Transverse colon (tissue), 4 donors: ENCODE results near the gene BANF2. TPM values are rescaled to one million over a fixed set of nuclear protein-coding genes. Genes with fewer than 3 reads are reported as not detected.

ENCODE experiments used
- DNase-seq: peaks from one replicate; pipeline ENCODE4 v3.0.0-alpha.2; 2019
- H3K27ac ChIP-seq, 4 donors: fragments of 200-600 bp; sonication (generic); 2 replicates each; pipeline ENCODE4 v1.5.1; 2016 to 2018; ENCODE audit warnings: inconsistent platforms in 4 of 4
- H3K27me3 ChIP-seq: fragments of 200-600 bp; sonication (generic); 2 replicates; pipeline ENCODE4 v1.5.1; 2017; ENCODE audit warnings: inconsistent platforms
- H3K36me3 ChIP-seq, 4 donors: fragments of 200-600 bp; sonication (generic); 2 replicates each; pipeline ENCODE4 v1.5.1; 2017 to 2019; ENCODE audit warnings: inconsistent platforms in 4 of 4
- H3K4me1 ChIP-seq, 4 donors: fragments of 200-600 bp; sonication (generic); 2 replicates each; pipeline ENCODE4 v1.5.1; 2017 to 2020; ENCODE audit warnings: inconsistent platforms in 4 of 4
- H3K4me3 ChIP-seq, 4 donors: fragments of 200-600 bp; sonication (generic); 1 replicate in 1 of 4; 2 replicates in 3 of 4; pipeline versions ENCODE4 v1.5.1 to v1.6.1; 2017 to 2019; ENCODE audit warnings: inconsistent platforms in 4 of 4
- H3K9me3 ChIP-seq, 2 donors: fragments of 200-600 bp; sonication (generic); 2 replicates each; pipeline ENCODE4 v1.5.1; 2017 to 2019; ENCODE audit warnings: inconsistent platforms in 2 of 2
- EP300 ChIP-seq: sonication (generic); formaldehyde crosslinking; IDR thresholded peaks from one replicate; pipeline ENCODE4 v1.6.1; 2017; ENCODE audit warnings: antibody characterized with exemption, low read depth
- POLR2A ChIP-seq: fragments of 450-650 bp; IDR thresholded peaks from one replicate; pipeline ENCODE4 v1.6.1; 2016; ENCODE audit warnings: antibody characterized with exemption, mild to moderate bottlenecking, moderate library complexity
- POLR2AphosphoS5 ChIP-seq, 3 donors: sonication (generic); formaldehyde crosslinking; IDR thresholded peaks; one replicate each; pipeline ENCODE4 v1.6.1; 2016; ENCODE audit warnings: antibody characterized with exemption in 3 of 3
- WGBS, 2 donors: methylation state at CpG; one replicate each; pipeline ENCODE4 v1.1.5; 2018; ENCODE audit warnings: low coverage in 1 of 2; 5-methylcytosine and 5-hydroxymethylcytosine counted together
- in situ Hi-C, 4 donors: fragments of 200-750 bp; cut with MboI; loops; one replicate each; pipeline versions ENCODE4 v1.15.0 to v1.15.1; 2017; ENCODE audit warnings: low sequenced_read_pairs in 3 of 4, low pct_ligation_motif_present in 1 of 4, low pct_unique_long_range_greater_than_20kb in 1 of 4
- intact Hi-C: fragments of 100-400 bp; cut with DNase I; formaldehyde crosslinking; loops from one replicate; pipeline ENCODE4 v1.15.1; 2023; ENCODE audit warnings: low total_unique reads
- total RNA-seq, 4 donors: library from RNA; depleted of rRNA; stranded (reverse); fragments of >200 nt; gene quantifications; one replicate each; pipeline ENCODE4 v1.1.0, GENCODE V29; 2016
- TF ChIP-seq, protein P1 (sequence below), 5 experiments: fragments of 200-600 bp in 3 of 5; fragments of 450-650 bp in 2 of 5; sonication (generic) in 3 of 5; IDR thresholded peaks; 1 replicate in 2 of 5; 2 replicates in 3 of 5; pipeline ENCODE4 v1.5.1; 2016 to 2017; ENCODE audit warnings: antibody characterized with exemption in 5 of 5, inconsistent platforms in 3 of 5, mild to moderate bottlenecking in 2 of 5, moderate library complexity in 1 of 5

BANF2 gene
- total RNA-seq, 4 donors from 2014 or later, result not detected

DNA sequence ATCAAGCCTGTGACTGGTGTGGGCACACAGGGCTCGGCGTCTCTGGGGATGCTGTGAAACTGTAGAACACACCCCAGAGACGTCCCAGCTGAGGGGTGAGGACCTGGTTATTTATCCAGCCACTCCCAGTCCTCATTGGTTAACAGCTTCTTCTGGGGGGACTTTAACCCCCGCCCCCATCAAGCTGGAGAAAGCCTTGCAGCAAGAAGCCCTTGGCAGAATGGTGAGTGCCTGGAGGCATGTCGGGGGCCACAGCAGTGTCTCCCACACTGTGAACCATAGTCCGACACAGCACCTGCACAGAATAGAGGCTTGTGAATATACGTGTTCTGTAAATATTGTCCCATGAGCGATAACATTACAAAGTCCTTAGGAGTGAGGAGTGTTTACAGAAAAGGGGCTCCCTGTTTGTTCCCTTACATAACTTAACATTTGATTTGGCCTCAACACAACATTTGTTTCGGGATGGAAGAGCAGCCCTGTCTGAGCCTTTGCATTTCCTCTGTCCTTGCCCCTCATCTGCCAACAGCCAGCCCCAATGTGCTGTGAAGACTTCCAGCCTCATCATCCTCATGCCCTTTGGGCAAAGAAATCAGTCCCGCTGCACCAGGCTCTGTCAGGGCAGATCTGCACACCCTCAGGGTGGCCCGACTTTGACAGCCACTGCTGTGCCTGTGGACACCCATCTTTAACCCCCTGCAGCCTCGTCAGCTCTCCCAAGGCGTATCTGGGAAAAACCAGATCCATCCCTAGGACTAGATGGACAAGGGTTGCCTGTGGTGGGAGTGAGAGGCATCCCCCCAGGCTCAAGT is 15.5 kb upstream of the BANF2 start:
- peak overlapping the region in 3 of 4 donors; percentile 4 to 97 (median 29) for H3K27ac ChIP-seq
- peak; percentile 41 for DNase-seq
- H3K27me3 ChIP-seq, result no peaks in the 10 kb centered on the region
- peaks cover 11 to 38% (median 31%) of the 10 kb centered on the region in 4 donors for H3K4me1 ChIP-seq
- no peaks in the 10 kb centered on the region for H3K9me3 ChIP-seq
- in situ Hi-C loops (loop anchor here in 2 of 4 donors (10.0 to 25.0 kb wide), 2 partner anchors 203 to 221 kb away; no protein-coding TSS in a partner anchor), intact Hi-C loops (loop anchor here (5.0 kb wide), 1 partner anchor 213 kb away; no protein-coding TSS in a partner anchor)
- 25 to 66% methylated on average over 2 to 13 of the region's 13 CpGs for WGBS, 2 donors
- TF ChIP-seq EP300 (no peak), POLR2AphosphoS5 (IDR thresholded peaks at IDR 0.05) (no peak), POLR2A (no peak)
- TF ChIP-seq, protein P1, sequence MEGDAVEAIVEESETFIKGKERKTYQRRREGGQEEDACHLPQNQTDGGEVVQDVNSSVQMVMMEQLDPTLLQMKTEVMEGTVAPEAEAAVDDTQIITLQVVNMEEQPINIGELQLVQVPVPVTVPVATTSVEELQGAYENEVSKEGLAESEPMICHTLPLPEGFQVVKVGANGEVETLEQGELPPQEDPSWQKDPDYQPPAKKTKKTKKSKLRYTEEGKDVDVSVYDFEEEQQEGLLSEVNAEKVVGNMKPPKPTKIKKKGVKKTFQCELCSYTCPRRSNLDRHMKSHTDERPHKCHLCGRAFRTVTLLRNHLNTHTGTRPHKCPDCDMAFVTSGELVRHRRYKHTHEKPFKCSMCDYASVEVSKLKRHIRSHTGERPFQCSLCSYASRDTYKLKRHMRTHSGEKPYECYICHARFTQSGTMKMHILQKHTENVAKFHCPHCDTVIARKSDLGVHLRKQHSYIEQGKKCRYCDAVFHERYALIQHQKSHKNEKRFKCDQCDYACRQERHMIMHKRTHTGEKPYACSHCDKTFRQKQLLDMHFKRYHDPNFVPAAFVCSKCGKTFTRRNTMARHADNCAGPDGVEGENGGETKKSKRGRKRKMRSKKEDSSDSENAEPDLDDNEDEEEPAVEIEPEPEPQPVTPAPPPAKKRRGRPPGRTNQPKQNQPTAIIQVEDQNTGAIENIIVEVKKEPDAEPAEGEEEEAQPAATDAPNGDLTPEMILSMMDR (IDR thresholded peaks at IDR 0.05), result no peak
- no peaks in the 10 kb centered on the region for H3K36me3 ChIP-seq
- H3K4me3 ChIP-seq, result no peak overlapping the region

DNA sequence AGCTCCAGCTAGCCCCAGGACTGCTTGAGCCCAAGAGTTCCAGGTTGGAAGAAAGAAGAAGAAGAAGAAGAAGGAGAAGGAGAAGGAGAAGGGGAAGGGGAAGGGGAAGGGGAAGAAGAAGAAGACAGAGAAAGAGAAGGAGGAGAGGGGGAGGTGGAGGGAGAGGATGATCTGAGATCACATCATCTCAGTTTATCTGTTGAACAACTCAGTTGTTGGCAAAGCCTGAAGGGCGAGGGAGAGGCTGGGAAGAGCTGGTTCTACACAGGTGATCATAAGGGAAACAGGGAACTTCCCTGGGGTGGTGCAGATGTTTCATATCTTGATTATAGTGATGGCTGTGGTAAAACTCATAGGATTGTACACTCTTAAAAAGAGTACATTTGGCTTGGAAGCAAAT is 14.6 kb upstream of the BANF2 start:
- H3K27ac ChIP-seq, result peak overlapping the region in 1 of 4 donors; percentile 97
- TF ChIP-seq POLR2A (no peak), EP300 (no peak), POLR2AphosphoS5 (IDR thresholded peaks at IDR 0.05) (no peak)
- TF ChIP-seq, protein P1 (IDR thresholded peaks at IDR 0.05), result no peak
- peaks cover 4 to 29% (median 23%) of the 10 kb centered on the region in 4 donors for H3K4me1 ChIP-seq
- in situ Hi-C loops, result loop anchor here in 2 of 4 donors (10.0 to 25.0 kb wide), 2 partner anchors 202 to 220 kb away; no protein-coding TSS in a partner anchor
- no peaks in the 10 kb centered on the region for H3K36me3 ChIP-seq
- no peak for DNase-seq
- no peak overlapping the region for H3K4me3 ChIP-seq
- 44 to 71% methylated on average over 1 of the region's 1 CpG for WGBS, 2 donors
- H3K27me3 ChIP-seq, result no peaks in the 10 kb centered on the region
- H3K9me3 ChIP-seq, result no peaks in the 10 kb centered on the region
- intact Hi-C loops, result no loop called here

DNA sequence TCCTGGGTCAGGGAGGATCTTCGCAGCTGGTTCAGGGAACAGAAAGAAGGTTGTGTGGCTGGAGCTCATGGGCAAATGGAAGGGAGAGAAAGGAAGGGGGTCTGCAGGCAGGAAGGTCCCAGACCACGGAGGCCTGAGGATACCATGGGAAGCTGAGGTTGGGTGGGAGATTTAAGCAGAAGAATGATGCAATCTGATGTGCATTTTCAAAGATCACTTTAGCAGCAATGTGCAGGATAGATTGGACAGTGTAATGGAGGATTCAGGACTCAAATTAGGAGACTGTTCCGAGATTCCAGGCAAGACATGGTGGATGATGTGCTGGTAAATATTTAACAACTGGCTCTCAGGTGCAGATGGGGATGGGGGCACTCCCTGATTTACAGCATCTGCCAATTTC is 12.0 kb upstream of the BANF2 start:
- DNase-seq, result no peak
- in situ Hi-C loops, result loop anchor here in 2 of 4 donors (10.0 to 25.0 kb wide), 2 partner anchors 200 to 217 kb away; no protein-coding TSS in a partner anchor
- Histone ChIP-seq H3K27ac (no peak overlapping the region), H3K9me3 (no peaks in the 10 kb centered on the region), H3K27me3 (no peaks in the 10 kb centered on the region), H3K4me3 (no peak overlapping the region), H3K36me3 (no peaks in the 10 kb centered on the region), H3K4me1 (peaks cover 0 to 22% (median 15%) of the 10 kb centered on the region in 4 donors)
- intact Hi-C loops, result no loop called here
- no peak for TF ChIP-seq POLR2A
- no peak for TF ChIP-seq POLR2AphosphoS5 (IDR thresholded peaks at IDR 0.05)
- TF ChIP-seq, protein P1 (IDR thresholded peaks at IDR 0.05), result no peak
- no peak for TF ChIP-seq EP300
- WGBS, 2 donors, result 74 to 78% methylated on average over 3 of the region's 3 CpGs

DNA sequence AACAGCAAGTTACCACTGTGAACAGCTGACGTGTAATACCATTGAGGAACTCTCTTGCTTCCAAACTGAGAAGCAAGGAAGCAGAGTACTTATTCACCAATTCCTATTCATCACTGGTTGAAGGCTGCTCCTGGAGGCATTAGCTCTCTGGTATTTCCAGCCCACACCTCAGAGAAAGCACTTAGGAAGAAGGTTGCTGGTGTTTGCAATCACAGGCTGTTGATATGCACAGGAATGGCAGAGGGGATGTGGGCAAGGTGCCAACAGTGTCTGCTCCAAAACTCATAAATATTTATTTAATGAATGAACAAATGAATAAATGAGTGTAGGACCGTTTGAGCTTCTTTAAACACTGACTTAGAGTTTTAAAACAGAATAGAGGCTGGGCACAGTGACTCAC is 10.8 kb upstream of the BANF2 start:
- no peak for DNase-seq
- WGBS, 2 donors, result 25 to 37% methylated on average over 1 to 2 of the region's 2 CpGs

More for the DNA sequence above, 10.8 kb upstream of the BANF2 start:
- TF ChIP-seq EP300 (no peak), POLR2A (no peak), POLR2AphosphoS5 (IDR thresholded peaks at IDR 0.05) (no peak)
- TF ChIP-seq, protein P1 (IDR thresholded peaks at IDR 0.05), result no peak
- Histone ChIP-seq H3K27me3 (no peaks in the 10 kb centered on the region), H3K36me3 (no peaks in the 10 kb centered on the region), H3K27ac (no peak overlapping the region), H3K4me1 (peaks cover 0 to 11% (median 8%) of the 10 kb centered on the region in 4 donors), H3K9me3 (no peaks in the 10 kb centered on the region), H3K4me3 (no peak overlapping the region)
- in situ Hi-C loops, result loop anchor here in 2 of 4 donors (10.0 to 25.0 kb wide), 2 partner anchors 198 to 216 kb away; no protein-coding TSS in a partner anchor
- intact Hi-C loops, result no loop called here
